ENCODE measurements around the gene CCL21. TPM values are rescaled to one million over a fixed set of nuclear protein-coding genes. Genes with fewer than 3 reads are reported as not detected.

CCL21 gene
- total RNA-seq, 1 experiment from 2014 or later = not detected

DNA sequence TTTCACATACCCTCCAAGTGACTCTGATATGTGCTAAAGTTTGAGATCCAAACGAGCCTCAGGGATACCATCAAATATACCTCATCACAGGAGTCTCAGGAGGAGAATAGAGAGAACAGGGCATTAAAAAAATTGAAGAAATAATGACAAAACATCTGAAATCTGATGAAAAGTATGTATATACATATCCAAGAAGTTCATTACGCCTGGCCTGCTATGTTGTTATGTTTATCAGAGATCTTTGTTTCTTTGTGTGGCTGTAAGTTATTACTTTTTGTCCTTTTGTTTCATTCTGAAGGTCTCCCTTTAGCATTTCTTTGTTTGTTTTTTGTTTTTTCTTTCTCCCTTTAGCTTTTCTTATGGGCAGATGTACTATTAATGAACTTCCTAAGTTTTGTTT lies 16.4 kb downstream of the CCL21 start:
- Mint-ChIP-seq H3K27ac (no peak overlapping the region), H3K9me3 (no peaks in the 10 kb centered on the region), H3K36me3 (no peaks in the 10 kb centered on the region), H3K4me3 (no peak overlapping the region), H3K4me1 (0 out of 2 replicates have a peak, but pooled peaks cover 4% of the 10 kb centered on the region), H3K27me3 (ENCODE audit: low read depth) (peaks cover 16% of the 10 kb centered on the region)
- DNase-seq (ENCODE audit: low spot score) (no peak), ATAC-seq (no peak)
- ChIA-PET POLR2A (no interaction called here), CTCF (interaction anchor here (0.7 to 9.0 kb wide), 3 partner anchors 7 to 982 kb away, joined by 3 to 60 read pairs (median 13); no protein-coding TSS in a partner anchor)
- TF ChIP-seq SMAD4 (CRISPR knock-in tag; IDR thresholded peaks at IDR 0.05) = no peak

DNA sequence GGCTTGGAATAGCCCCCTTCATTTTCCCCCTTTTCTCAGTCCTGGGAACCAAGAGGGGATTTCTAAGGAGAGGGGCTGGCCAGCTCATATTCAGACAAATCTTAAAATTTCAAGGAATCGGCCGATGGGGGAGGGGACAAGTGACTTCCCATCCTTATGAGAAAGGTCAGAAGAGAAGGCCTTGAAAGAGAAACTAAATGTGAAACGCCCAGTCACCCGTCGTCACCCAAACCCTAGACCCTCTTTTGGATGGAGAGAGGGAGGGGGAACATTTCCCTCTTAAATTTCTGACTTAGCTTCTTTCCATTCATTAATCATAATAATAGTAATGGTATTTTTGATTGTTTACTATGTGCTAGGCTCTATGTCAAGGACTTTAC lies 18.0 kb downstream of the CCL21 start:
- Mint-ChIP-seq H3K4me3 (no peak overlapping the region), H3K4me1 (peaks cover 15% of the 10 kb centered on the region), H3K27me3 (ENCODE audit: low read depth) (peaks cover 7% of the 10 kb centered on the region), H3K27ac (no peak overlapping the region), H3K9me3 (no peaks in the 10 kb centered on the region), H3K36me3 (no peaks in the 10 kb centered on the region)
- ChIA-PET POLR2A (no interaction called here), CTCF (interaction anchor here (2.0 to 9.0 kb wide), 2 partner anchors 9 to 11 kb away, joined by 15 to 60 read pairs; no protein-coding TSS in a partner anchor)
- DNase-seq (ENCODE audit: low spot score) (no peak), ATAC-seq (no peak)
- TF ChIP-seq, protein P1, sequence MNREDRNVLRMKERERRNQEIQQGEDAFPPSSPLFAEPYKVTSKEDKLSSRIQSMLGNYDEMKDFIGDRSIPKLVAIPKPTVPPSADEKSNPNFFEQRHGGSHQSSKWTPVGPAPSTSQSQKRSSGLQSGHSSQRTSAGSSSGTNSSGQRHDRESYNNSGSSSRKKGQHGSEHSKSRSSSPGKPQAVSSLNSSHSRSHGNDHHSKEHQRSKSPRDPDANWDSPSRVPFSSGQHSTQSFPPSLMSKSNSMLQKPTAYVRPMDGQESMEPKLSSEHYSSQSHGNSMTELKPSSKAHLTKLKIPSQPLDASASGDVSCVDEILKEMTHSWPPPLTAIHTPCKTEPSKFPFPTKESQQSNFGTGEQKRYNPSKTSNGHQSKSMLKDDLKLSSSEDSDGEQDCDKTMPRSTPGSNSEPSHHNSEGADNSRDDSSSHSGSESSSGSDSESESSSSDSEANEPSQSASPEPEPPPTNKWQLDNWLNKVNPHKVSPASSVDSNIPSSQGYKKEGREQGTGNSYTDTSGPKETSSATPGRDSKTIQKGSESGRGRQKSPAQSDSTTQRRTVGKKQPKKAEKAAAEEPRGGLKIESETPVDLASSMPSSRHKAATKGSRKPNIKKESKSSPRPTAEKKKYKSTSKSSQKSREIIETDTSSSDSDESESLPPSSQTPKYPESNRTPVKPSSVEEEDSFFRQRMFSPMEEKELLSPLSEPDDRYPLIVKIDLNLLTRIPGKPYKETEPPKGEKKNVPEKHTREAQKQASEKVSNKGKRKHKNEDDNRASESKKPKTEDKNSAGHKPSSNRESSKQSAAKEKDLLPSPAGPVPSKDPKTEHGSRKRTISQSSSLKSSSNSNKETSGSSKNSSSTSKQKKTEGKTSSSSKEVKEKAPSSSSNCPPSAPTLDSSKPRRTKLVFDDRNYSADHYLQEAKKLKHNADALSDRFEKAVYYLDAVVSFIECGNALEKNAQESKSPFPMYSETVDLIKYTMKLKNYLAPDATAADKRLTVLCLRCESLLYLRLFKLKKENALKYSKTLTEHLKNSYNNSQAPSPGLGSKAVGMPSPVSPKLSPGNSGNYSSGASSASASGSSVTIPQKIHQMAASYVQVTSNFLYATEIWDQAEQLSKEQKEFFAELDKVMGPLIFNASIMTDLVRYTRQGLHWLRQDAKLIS (CRISPR knock-in tag; IDR thresholded peaks at IDR 0.05; ENCODE audit: borderline replicate concordance) = no peak
- TF ChIP-seq HMGXB4 (CRISPR knock-in tag; IDR thresholded peaks at IDR 0.05) (no peak), ESRRA (CRISPR knock-in tag; IDR thresholded peaks at IDR 0.05; ENCODE audit: borderline replicate concordance) (no peak), ATF6 (CRISPR knock-in tag; IDR thresholded peaks at IDR 0.05) (no peak), SMAD4 (CRISPR knock-in tag; IDR thresholded peaks at IDR 0.05) (no peak), ZMAT4 (CRISPR knock-in tag; IDR thresholded peaks at IDR 0.05) (no peak), ZBTB21 (CRISPR knock-in tag; IDR thresholded peaks at IDR 0.05; ENCODE audit: borderline replicate concordance) (no peak), TEAD4 (CRISPR knock-in tag; IDR thresholded peaks at IDR 0.05) (no peak), ZNF396 (CRISPR knock-in tag; IDR thresholded peaks at IDR 0.05; ENCODE audit: borderline replicate concordance) (no peak), ZNF219 (CRISPR knock-in tag; IDR thresholded peaks at IDR 0.05; ENCODE audit: borderline replicate concordance) (no peak), NR3C1 (CRISPR knock-in tag; conservative IDR thresholded peaks at IDR 0.05; ENCODE audit: low read depth) (no peak), NFYB (CRISPR knock-in tag; conservative IDR thresholded peaks at IDR 0.05; ENCODE audit: low read depth) (no peak), ZNF416 (CRISPR knock-in tag; IDR thresholded peaks at IDR 0.05) (no peak)
- TF ChIP-seq, protein P2, sequence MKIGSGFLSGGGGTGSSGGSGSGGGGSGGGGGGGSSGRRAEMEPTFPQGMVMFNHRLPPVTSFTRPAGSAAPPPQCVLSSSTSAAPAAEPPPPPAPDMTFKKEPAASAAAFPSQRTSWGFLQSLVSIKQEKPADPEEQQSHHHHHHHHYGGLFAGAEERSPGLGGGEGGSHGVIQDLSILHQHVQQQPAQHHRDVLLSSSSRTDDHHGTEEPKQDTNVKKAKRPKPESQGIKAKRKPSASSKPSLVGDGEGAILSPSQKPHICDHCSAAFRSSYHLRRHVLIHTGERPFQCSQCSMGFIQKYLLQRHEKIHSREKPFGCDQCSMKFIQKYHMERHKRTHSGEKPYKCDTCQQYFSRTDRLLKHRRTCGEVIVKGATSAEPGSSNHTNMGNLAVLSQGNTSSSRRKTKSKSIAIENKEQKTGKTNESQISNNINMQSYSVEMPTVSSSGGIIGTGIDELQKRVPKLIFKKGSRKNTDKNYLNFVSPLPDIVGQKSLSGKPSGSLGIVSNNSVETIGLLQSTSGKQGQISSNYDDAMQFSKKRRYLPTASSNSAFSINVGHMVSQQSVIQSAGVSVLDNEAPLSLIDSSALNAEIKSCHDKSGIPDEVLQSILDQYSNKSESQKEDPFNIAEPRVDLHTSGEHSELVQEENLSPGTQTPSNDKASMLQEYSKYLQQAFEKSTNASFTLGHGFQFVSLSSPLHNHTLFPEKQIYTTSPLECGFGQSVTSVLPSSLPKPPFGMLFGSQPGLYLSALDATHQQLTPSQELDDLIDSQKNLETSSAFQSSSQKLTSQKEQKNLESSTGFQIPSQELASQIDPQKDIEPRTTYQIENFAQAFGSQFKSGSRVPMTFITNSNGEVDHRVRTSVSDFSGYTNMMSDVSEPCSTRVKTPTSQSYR (CRISPR knock-in tag; IDR thresholded peaks at IDR 0.05) = no peak
- TF ChIP-seq, protein P3, sequence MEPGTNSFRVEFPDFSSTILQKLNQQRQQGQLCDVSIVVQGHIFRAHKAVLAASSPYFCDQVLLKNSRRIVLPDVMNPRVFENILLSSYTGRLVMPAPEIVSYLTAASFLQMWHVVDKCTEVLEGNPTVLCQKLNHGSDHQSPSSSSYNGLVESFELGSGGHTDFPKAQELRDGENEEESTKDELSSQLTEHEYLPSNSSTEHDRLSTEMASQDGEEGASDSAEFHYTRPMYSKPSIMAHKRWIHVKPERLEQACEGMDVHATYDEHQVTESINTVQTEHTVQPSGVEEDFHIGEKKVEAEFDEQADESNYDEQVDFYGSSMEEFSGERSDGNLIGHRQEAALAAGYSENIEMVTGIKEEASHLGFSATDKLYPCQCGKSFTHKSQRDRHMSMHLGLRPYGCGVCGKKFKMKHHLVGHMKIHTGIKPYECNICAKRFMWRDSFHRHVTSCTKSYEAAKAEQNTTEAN (CRISPR knock-in tag; IDR thresholded peaks at IDR 0.05) = no peak
- TF ChIP-seq, protein P4, sequence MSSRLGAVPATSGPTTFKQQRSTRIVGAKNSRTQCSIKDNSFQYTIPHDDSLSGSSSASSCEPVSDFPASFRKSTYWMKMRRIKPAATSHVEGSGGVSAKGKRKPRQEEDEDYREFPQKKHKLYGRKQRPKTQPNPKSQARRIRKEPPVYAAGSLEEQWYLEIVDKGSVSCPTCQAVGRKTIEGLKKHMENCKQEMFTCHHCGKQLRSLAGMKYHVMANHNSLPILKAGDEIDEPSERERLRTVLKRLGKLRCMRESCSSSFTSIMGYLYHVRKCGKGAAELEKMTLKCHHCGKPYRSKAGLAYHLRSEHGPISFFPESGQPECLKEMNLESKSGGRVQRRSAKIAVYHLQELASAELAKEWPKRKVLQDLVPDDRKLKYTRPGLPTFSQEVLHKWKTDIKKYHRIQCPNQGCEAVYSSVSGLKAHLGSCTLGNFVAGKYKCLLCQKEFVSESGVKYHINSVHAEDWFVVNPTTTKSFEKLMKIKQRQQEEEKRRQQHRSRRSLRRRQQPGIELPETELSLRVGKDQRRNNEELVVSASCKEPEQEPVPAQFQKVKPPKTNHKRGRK (CRISPR knock-in tag; IDR thresholded peaks at IDR 0.05; ENCODE audit: borderline replicate concordance) = no peak

All from WTC11 (cell line).